Ascending aorta (tissue), 2 donors: ENCODE data around the gene HSD17B1. TPM values are rescaled to one million over a fixed set of nuclear protein-coding genes. Genes with fewer than 3 reads are reported as not detected.

Experiments used
- DNase-seq, 2 donors: peaks; one replicate each; pipeline ENCODE4 v3.0.0-alpha.2; 2019; ENCODE audit warnings: low spot score in 2 of 2
- H3K27ac ChIP-seq, 2 donors: fragments of 200-600 bp; sonication (generic); one replicate each; pipeline ENCODE4 v1.5.1; 2016 to 2017; ENCODE audit warnings: mild to moderate bottlenecking in 1 of 2
- H3K27me3 ChIP-seq: fragments of 200-600 bp; sonication (generic); one replicate; pipeline ENCODE4 v1.5.1; 2017
- H3K36me3 ChIP-seq, 2 donors: fragments of 200-600 bp; sonication (generic); one replicate each; pipeline ENCODE4 v1.5.1; 2016
- H3K4me1 ChIP-seq, 2 donors: fragments of 200-600 bp; sonication (generic); one replicate each; pipeline ENCODE4 v1.5.1; 2016 to 2017; ENCODE audit warnings: mild to moderate bottlenecking in 1 of 2
- H3K4me3 ChIP-seq, 2 donors: fragments of 200-600 bp; sonication (generic); one replicate each; pipeline ENCODE4 v1.5.1; 2016 to 2017; ENCODE audit warnings: mild to moderate bottlenecking in 1 of 2
- H3K9me3 ChIP-seq, 2 donors: fragments of 200-600 bp; sonication (generic); one replicate each; pipeline ENCODE4 v1.5.1; 2016
- intact Hi-C: fragments of 100-400 bp; cut with DNase I; formaldehyde crosslinking; loops from one replicate; pipeline ENCODE4 v1.15.1; 2023
- total RNA-seq: library from RNA; depleted of rRNA; stranded (reverse); fragments of >200 nt; gene quantifications from one replicate; pipeline ENCODE4 v1.1.0, GENCODE V29; 2016
- TF ChIP-seq, protein P1 (sequence below), 3 experiments: fragments of 200-600 bp in 2 of 3; fragments of 450-650 bp in 1 of 3; sonication (generic) in 2 of 3; IDR thresholded peaks; one replicate each; pipeline ENCODE4 v1.5.1; 2016 to 2019; ENCODE audit warnings: antibody characterized with exemption in 3 of 3, mild to moderate bottlenecking in 1 of 3, moderate library complexity in 1 of 3

HSD17B1 gene
- total RNA-seq, 1 donor from 2014 or later = not detected

DNA sequence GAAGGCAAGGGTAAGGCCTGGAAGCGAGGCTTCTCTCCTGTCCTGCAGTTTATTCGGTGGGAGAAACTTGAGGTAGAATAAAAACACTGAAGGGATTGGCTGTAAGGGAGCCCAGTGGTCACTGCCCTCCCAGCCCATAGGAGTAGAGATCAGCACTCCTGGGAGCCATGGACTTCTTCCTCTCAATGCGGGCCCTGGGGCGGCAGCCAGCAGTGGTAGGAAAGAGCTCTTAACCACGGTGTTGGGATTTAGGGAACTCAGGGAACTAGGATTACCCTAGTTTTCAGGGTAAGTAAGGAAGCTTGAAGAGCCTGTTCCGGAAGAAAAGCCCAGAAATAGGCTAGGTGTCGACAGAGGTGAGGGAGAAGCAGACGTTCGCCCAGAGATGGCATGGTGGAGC, 40.5 kb upstream of the HSD17B1 start:
- intact Hi-C loops = no loop called here
- Histone ChIP-seq H3K27me3 (no peaks in the 10 kb centered on the region), H3K4me1 (peaks cover 15 to 44% of the 10 kb centered on the region in 2 donors), H3K4me3 (no peak overlapping the region), H3K9me3 (no peaks in the 10 kb centered on the region), H3K27ac (peak overlapping the region; percentile 69 to 73), H3K36me3 (peaks cover 23 to 49% of the 10 kb centered on the region in 2 donors)
- TF ChIP-seq, protein P1, sequence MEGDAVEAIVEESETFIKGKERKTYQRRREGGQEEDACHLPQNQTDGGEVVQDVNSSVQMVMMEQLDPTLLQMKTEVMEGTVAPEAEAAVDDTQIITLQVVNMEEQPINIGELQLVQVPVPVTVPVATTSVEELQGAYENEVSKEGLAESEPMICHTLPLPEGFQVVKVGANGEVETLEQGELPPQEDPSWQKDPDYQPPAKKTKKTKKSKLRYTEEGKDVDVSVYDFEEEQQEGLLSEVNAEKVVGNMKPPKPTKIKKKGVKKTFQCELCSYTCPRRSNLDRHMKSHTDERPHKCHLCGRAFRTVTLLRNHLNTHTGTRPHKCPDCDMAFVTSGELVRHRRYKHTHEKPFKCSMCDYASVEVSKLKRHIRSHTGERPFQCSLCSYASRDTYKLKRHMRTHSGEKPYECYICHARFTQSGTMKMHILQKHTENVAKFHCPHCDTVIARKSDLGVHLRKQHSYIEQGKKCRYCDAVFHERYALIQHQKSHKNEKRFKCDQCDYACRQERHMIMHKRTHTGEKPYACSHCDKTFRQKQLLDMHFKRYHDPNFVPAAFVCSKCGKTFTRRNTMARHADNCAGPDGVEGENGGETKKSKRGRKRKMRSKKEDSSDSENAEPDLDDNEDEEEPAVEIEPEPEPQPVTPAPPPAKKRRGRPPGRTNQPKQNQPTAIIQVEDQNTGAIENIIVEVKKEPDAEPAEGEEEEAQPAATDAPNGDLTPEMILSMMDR (IDR thresholded peaks at IDR 0.05) = no peak
- DNase-seq = no peak

DNA sequence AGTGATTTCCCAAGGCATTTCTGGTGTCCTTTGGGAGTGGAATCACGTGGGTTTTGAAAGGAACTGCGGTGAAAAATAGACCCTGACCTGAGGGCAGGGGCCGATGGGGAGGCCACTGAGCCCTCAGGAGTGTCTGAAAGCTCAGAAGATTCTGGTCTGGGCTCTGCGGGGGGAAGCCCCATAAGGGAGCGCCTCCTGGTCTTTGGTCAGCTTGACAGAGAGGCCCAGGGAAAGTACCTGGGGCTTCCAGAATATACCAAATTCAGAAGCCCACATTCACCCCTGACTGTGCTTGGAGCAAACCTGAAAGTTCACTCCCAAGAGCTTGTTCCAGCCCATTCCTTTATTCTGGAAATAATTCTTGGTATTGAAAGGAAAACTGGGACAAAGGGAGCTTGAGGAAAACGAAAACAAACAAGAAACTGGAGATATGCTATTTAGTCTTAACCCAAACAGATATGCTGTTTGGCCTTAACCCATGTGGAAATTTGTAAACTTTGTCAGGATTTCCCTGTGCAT, 39.9 kb upstream of the HSD17B1 start:
- H3K4me1 ChIP-seq = peaks cover 19 to 49% of the 10 kb centered on the region in 2 donors

DNA sequence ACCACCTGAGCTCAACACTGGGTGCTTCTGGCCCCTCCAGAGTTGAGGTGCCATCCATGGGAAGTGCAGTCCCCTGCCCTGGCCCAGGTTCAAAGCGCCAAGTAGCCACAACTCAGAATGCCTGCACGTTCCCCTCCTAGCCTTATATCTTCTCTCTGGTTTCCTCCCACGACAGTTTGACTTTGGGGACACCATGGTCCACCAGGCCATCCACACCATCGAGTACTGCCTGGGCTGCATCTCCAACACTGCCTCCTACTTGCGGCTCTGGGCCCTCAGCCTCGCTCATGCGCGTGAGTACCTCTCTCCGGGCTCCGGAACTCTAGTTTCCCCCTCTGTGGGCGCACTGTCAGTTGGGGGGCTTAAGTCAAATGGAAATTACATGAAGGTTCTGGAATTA, 39.0 kb upstream of the HSD17B1 start:
- Histone ChIP-seq H3K4me3 (no peak overlapping the region), H3K36me3 (peaks cover 13 to 35% of the 10 kb centered on the region in 2 donors), H3K4me1 (peaks cover 28 to 56% of the 10 kb centered on the region in 2 donors), H3K27ac (peak overlapping the region; percentile 69 to 73), H3K9me3 (no peaks in the 10 kb centered on the region), H3K27me3 (no peaks in the 10 kb centered on the region)
- DNase-seq = no peak
- TF ChIP-seq, protein P1 (IDR thresholded peaks at IDR 0.05) = no peak
- intact Hi-C loops = no loop called here

More for the DNA sequence above, 39.9 kb upstream of the HSD17B1 start:
- Histone ChIP-seq H3K36me3 (peaks cover 20 to 44% of the 10 kb centered on the region in 2 donors), H3K4me3 (no peak overlapping the region), H3K27me3 (no peaks in the 10 kb centered on the region), H3K27ac (peak overlapping the region; percentile 69 to 73), H3K9me3 (no peaks in the 10 kb centered on the region)
- TF ChIP-seq, protein P1 (IDR thresholded peaks at IDR 0.05) = no peak
- no peak for DNase-seq
- intact Hi-C loops = no loop called here

DNA sequence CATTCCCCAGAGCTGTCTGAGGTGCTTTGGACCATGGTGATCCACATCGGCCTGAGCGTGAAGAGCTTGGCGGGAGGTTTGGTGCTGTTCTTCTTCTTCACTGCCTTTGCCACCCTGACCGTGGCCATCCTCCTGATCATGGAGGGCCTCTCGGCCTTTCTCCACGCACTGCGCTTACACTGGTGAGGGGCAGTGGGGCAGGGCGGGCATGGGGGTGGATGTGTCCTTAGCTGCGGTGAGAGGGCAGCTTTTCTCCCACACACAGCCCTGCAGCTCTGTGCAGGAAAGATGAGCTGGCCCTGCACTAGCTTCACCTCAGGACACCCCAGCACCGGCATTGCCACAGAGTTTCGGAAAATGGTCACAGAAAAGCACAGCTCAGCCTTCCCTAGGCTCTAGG, 38.4 kb upstream of the HSD17B1 start:
- Histone ChIP-seq H3K9me3 (no peaks in the 10 kb centered on the region), H3K4me1 (peaks cover 34 to 60% of the 10 kb centered on the region in 2 donors), H3K4me3 (no peak overlapping the region), H3K36me3 (peaks cover 13 to 29% of the 10 kb centered on the region in 2 donors), H3K27ac (peak overlapping the region; percentile 73 to 96), H3K27me3 (no peaks in the 10 kb centered on the region)
- intact Hi-C loops = no loop called here
- TF ChIP-seq, protein P1 (IDR thresholded peaks at IDR 0.05) = no peak
- no peak for DNase-seq

DNA sequence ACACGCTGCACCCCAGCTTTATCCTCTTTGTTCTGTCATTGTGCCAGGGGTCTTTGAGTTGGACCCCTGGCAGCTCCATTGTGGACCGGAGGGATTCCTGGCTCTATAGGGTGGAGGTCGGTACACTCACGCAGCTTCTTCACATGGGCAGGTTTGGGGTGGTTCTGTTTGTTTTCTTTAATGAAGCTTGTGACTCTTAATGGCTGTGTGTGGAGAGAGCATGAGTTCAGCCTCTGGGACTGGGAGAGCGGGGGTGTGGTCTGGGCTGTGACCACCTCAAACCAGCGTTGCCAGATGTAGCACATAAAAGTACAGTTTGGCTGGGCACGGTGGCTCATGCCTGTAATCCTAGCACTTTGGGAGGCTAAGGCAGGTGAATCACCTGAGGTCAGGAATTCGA, 37.9 kb upstream of the HSD17B1 start:
- no peaks in the 10 kb centered on the region for H3K9me3 ChIP-seq
- TF ChIP-seq, protein P1 (IDR thresholded peaks at IDR 0.05) = no peak

More for the DNA sequence above, 37.9 kb upstream of the HSD17B1 start:
- no peaks in the 10 kb centered on the region for H3K27me3 ChIP-seq
- H3K27ac ChIP-seq = peak overlapping the region; percentile 73 to 96
- H3K4me1 ChIP-seq = peaks cover 39 to 61% of the 10 kb centered on the region in 2 donors
- intact Hi-C loops = loop anchor here (5.0 kb wide), 2 partner anchors 108 to 162 kb away; partner anchors contain the start of gene PLEKHH3
- no peak for DNase-seq
- H3K4me3 ChIP-seq = no peak overlapping the region
- peaks cover 13 to 27% of the 10 kb centered on the region in 2 donors for H3K36me3 ChIP-seq
